HCT116 (cell line): ENCODE data around the gene ZNFX1. TPM values are rescaled to one million over a fixed set of nuclear protein-coding genes. Genes with fewer than 3 reads are reported as not detected.

ENCODE experiments used
- ATAC-seq: fragments of 200-7000 bp; cut with Tn5 transposase; 2 replicates; pipeline ENCODE4 v1.9.1; 2020; ENCODE audit warnings: mild to moderate bottlenecking, moderate library complexity
- BruUV-seq: library from RNA; stranded (reverse); fragments of 400-500 nt; replicated peaks from 2 replicates; lab custom pipeline; 2021; lab: Mats Ljungman, UMichigan
- CTCF ChIA-PET: fragments of 300-600 bp; sonication (Branson Sonifier 250); formaldehyde crosslinking; loops from one replicate; lab custom pipeline; 2021; ENCODE audit warnings: antibody characterized with exemption; lab: Charles Lee
- POLR2A ChIA-PET: fragments of 300-600, 350-600 bp; sonication (Branson Sonifier 250); formaldehyde crosslinking; loops from one replicate; lab custom pipeline; 2021; ENCODE audit warnings: antibody characterized with exemption; lab: Charles Lee
- RAD21 ChIA-PET, 2 experiments: fragments of 300-600 bp; sonication (Branson Sonifier 250); formaldehyde crosslinking; loops; one replicate each; lab custom pipeline; 2023; ENCODE audit warnings: low total read pairs in 2 of 2; ENCODE audit not compliant: uncharacterized antibody in 2 of 2, unreplicated experiment in 2 of 2, low non-redundant PET in 1 of 2; lab: Charles Lee
- DNase-seq: peaks from one replicate; pipeline ENCODE4 v3.0.0-alpha.2; 2010; ENCODE audit warnings: low read depth, low spot score
- H2AFZ ChIP-seq: fragments of 200-600 bp; shearing (Covaris generic), sonication (generic); 2 replicates; pipeline ENCODE4 v1.6.1; 2017; ENCODE audit warnings: low read depth, mixed run types, mixed read lengths, antibody characterized with exemption, low read length; ENCODE audit not compliant: poor library complexity, severe bottlenecking
- H3K27ac ChIP-seq: 2 replicates; pipeline ENCODE4 v1.5.1; 2012; ENCODE audit warnings: low read depth, low read length
- H3K27me3 ChIP-seq: fragments of 200-600 bp; sonication (generic); 2 replicates; pipeline ENCODE4 v1.6.1; 2016; ENCODE audit warnings: mixed run types, low read length, mixed read lengths; ENCODE audit not compliant: insufficient read depth
- H3K36me3 ChIP-seq, 2 experiments: fragments of 200-500 bp in 1 of 2; fragments of 200-600 bp in 1 of 2; sonication (Bioruptor generic) in 1 of 2; sonication (generic) in 1 of 2; 2 replicates each; pipeline versions ENCODE4 v1.5.1 to v1.6.1; 2014 to 2016; ENCODE audit warnings: low read length in 2 of 2, inconsistent platforms in 1 of 2, mixed read lengths in 1 of 2, mixed run types in 1 of 2; ENCODE audit not compliant: insufficient read depth in 2 of 2, control insufficient read depth in 1 of 2
- H3K4me1 ChIP-seq, 2 experiments: fragments of 200-600 bp in 1 of 2; sonication (generic) in 1 of 2; 2 replicates each; pipeline versions ENCODE4 v1.5.1 to v1.6.1; 2012 to 2017; ENCODE audit warnings: low read length in 2 of 2, inconsistent platforms in 1 of 2, mild to moderate bottlenecking in 1 of 2, mixed read lengths in 1 of 2, mixed run types in 1 of 2, moderate library complexity in 1 of 2; ENCODE audit not compliant: insufficient read depth in 2 of 2, control insufficient read depth in 1 of 2
- H3K4me2 ChIP-seq: fragments of 200-600 bp; sonication (generic); 2 replicates; pipeline ENCODE4 v1.6.1; 2017; ENCODE audit warnings: mixed run types, low read length, mixed read lengths
- H3K4me3 ChIP-seq, 2 experiments: fragments of 200-600 bp in 1 of 2; sonication (generic) in 1 of 2; replicated peaks in 1 of 2; 2 replicates each; pipeline ENCODE4 v1.5.1; 2011 to 2016; ENCODE audit warnings: low read length in 2 of 2, control low read depth in 1 of 2, low read depth in 1 of 2, mild to moderate bottlenecking in 1 of 2, mixed read lengths in 1 of 2, mixed run types in 1 of 2
- H3K79me2 ChIP-seq: fragments of 200-600 bp; sonication (generic); 2 replicates; pipeline ENCODE4 v1.6.1; 2017; ENCODE audit warnings: mild to moderate bottlenecking, mixed run types, low read length, moderate library complexity, mixed read lengths; ENCODE audit not compliant: insufficient read depth
- H3K9ac ChIP-seq: fragments of 200-600 bp; sonication (generic); 2 replicates; pipeline ENCODE4 v1.6.1; 2016; ENCODE audit warnings: low read length, mixed read lengths
- H3K9me2 ChIP-seq: fragments of 200-600 bp; sonication (generic), shearing (Covaris generic); 2 replicates; pipeline ENCODE4 v1.6.1; 2017; ENCODE audit warnings: mixed run types, mild to moderate bottlenecking, moderate library complexity; ENCODE audit not compliant: insufficient read depth
- H3K9me3 ChIP-seq, 2 experiments: fragments of 200-500 bp in 1 of 2; fragments of 200-600 bp in 1 of 2; sonication (Bioruptor generic) in 1 of 2; sonication (generic) in 1 of 2; 2 replicates each; pipeline ENCODE4 v1.6.1; 2014 to 2017; ENCODE audit warnings: low read length in 2 of 2, mixed read lengths in 2 of 2, inconsistent platforms in 1 of 2, low read depth in 1 of 2, mild to moderate bottlenecking in 1 of 2, mixed run types in 1 of 2, moderate library complexity in 1 of 2; ENCODE audit not compliant: control insufficient read depth in 1 of 2, insufficient read depth in 1 of 2
- H4K20me1 ChIP-seq: fragments of 200-600 bp; sonication (generic), shearing (Covaris generic); 2 replicates; pipeline ENCODE4 v1.6.1; 2017; ENCODE audit warnings: mixed run types, mild to moderate bottlenecking, moderate library complexity; ENCODE audit not compliant: insufficient read depth
- CBX3 ChIP-seq: IDR thresholded peaks from 2 replicates; pipeline ENCODE4 v1.6.1; 2012; ENCODE audit warnings: low read depth
- CEBPB ChIP-seq: IDR thresholded peaks from 2 replicates; pipeline ENCODE4 v1.6.1; 2012; ENCODE audit warnings: low read depth
- ELF1 ChIP-seq: IDR thresholded peaks from 2 replicates; pipeline ENCODE4 v1.6.1; 2012; ENCODE audit warnings: low read depth, borderline replicate concordance
- EZH2 ChIP-seq: fragments of 200-600 bp; sonication (generic); IDR thresholded peaks from 2 replicates; pipeline ENCODE4 v1.6.1; 2017; ENCODE audit warnings: antibody characterized with exemption, mixed run types
- EZH2phosphoT487 ChIP-seq: fragments of 200-600 bp; IDR thresholded peaks from 2 replicates; pipeline ENCODE4 v1.6.1; 2018; ENCODE audit warnings: antibody characterized with exemption, borderline replicate concordance
- FOSL1 ChIP-seq: IDR thresholded peaks from 2 replicates; pipeline ENCODE4 v1.6.1; 2012; ENCODE audit warnings: low read depth
- JUND ChIP-seq: IDR thresholded peaks from 2 replicates; pipeline ENCODE4 v1.6.1; 2012
- POLR2A ChIP-seq: IDR thresholded peaks from 2 replicates; pipeline ENCODE4 v1.7.0; 2011; ENCODE audit warnings: borderline replicate concordance; ENCODE audit not compliant: insufficient read depth, insufficient read length; ENCODE audit errors: extremely low read depth
- POLR2AphosphoS5 ChIP-seq: IDR thresholded peaks from 2 replicates; pipeline ENCODE4 v1.6.1; 2011; ENCODE audit warnings: mild to moderate bottlenecking, low read depth, low read length, moderate library complexity
- SP1 ChIP-seq: IDR thresholded peaks from 2 replicates; pipeline ENCODE4 v1.6.1; 2012; ENCODE audit warnings: low read depth
- SRF ChIP-seq: IDR thresholded peaks from 2 replicates; pipeline ENCODE4 v1.6.1; 2012; ENCODE audit warnings: low read depth
- YY1 ChIP-seq: IDR thresholded peaks from 2 replicates; pipeline ENCODE4 v1.6.1; 2011; ENCODE audit warnings: low read length, low read depth, moderate library complexity, mild to moderate bottlenecking; ENCODE audit not compliant: insufficient replicate concordance; ENCODE audit errors: extremely low read depth
- ZFX ChIP-seq: fragments of 450-650 bp; IDR thresholded peaks from 2 replicates; pipeline ENCODE4 v1.6.1; 2017
- intact Hi-C: fragments of 100-400 bp; cut with micrococcal nuclease; formaldehyde crosslinking; loops from 2 replicates; pipeline ENCODE4 v1.10.0; 2022
- total RNA-seq: library from RNA; stranded (reverse); gene quantifications from one replicate; pipeline ENCODE4 v1.2.1, GENCODE V29; 2021; ENCODE audit not compliant: unreplicated experiment
- TF ChIP-seq, protein P1 (sequence below): IDR thresholded peaks from 2 replicates; pipeline ENCODE4 v1.6.1; 2011; ENCODE audit warnings: mild to moderate bottlenecking, low read length, moderate library complexity; ENCODE audit not compliant: insufficient replicate concordance; ENCODE audit errors: extremely low read depth
- TF ChIP-seq, protein P2 (sequence below), 3 experiments: fragments of 200-600 bp in 1 of 3; sonication (generic) in 1 of 3; IDR thresholded peaks in 2 of 3; conservative IDR thresholded peaks in 1 of 3; 2 replicates each; pipeline ENCODE4 v1.5.1; 2012 to 2017; ENCODE audit warnings: low read depth in 2 of 3, low read length in 2 of 3, antibody characterized with exemption in 1 of 3, borderline replicate concordance in 1 of 3, control low read depth in 1 of 3, mild to moderate bottlenecking in 1 of 3, mixed read lengths in 1 of 3, mixed run types in 1 of 3, moderate library complexity in 1 of 3; ENCODE audit not compliant: insufficient read depth in 1 of 3

ZNFX1 gene
- total RNA-seq, 1 experiment from 2014 or later: 24.1 TPM

DNA sequence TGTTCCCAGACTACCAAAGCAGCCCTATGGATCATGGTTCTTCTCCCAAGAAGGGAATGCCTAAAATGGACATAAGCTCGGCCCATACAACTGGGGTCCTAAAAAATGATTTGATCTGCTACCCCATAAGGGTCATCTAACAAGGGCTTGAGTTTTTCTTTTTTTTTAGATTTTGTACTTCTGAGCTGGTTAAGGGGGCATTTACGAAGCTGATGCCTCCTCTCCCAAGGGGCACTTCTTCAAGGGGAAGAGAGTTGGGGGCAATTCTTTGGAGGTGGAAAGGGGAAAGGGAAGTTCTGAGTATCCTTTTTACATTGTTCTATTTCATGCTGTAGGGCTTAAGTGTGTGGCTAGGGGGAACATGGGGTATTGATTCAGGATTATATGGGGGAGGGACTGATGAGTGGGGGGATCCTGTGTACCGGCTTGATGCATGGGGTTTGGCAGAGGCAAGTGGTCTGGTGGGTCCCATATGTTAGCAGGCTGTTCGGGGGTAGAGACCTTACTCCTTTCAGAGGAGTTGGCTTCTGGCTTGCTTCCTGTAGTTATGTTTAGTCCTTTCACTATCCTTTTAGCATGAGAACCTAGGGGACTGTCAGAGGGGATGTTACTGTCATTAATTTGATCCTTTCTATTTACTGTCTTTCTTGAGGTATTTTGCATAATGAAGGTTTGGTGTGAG, 8.1 kb upstream of the ZNFX1 start:
- POLR2A ChIA-PET: interaction anchor here (3.2 kb wide), 1 partner anchor 8 kb away, joined by 15 read pairs; the partner anchor contains the start of gene ZNFX1

DNA sequence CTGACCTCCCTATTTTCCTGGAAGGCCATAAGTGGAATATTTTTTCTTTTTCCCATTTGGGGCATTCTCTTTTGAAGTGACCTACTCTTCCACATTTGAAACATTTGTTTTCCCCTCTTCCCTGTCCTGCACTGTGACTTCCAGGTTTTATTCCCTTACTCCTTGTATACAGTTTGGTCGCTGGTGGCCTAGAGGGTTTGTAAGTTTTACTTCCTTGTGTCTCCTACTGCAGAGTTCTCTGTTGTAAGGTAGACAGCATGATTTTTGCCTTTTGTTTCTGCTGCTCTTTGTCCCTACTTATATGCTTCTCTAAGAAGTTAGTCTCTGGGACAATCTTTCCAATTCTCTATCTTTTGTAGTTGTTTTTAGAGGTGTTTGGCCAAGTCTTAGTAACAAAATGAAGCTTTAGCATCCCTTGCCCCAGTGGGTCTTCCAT, 7.4 kb upstream of the ZNFX1 start:
- H3K27me3 ChIP-seq: no peaks in the 10 kb centered on the region
- CTCF ChIA-PET: no interaction called here
- intact Hi-C loops: no loop called here
- H3K9me2 ChIP-seq: no peaks in the 10 kb centered on the region
- H3K4me2 ChIP-seq: peak overlapping the region; percentile 12; the same call in 1 of the 2 replicates
- BruUV-seq: no TSS peak
- H3K36me3 ChIP-seq: peaks cover 87 to 90% of the 10 kb centered on the region in 2 experiments
- POLR2A ChIA-PET: no interaction called here
- no peak for ATAC-seq
- H2AFZ ChIP-seq: no peak overlapping the region
- H3K79me2 ChIP-seq: peaks cover 83% of the 10 kb centered on the region
- DNase-seq: no peak
- H3K27ac ChIP-seq: peak overlapping the region; percentile 10; the same call in 1 of the 2 replicates
- no peaks in the 10 kb centered on the region for H3K9me3 ChIP-seq
- RAD21 ChIA-PET: no interaction called here
- no peak for TF ChIP-seq FOSL1
- TF ChIP-seq SRF: no peak
- TF ChIP-seq POLR2AphosphoS5: no peak
- TF ChIP-seq, protein P1, sequence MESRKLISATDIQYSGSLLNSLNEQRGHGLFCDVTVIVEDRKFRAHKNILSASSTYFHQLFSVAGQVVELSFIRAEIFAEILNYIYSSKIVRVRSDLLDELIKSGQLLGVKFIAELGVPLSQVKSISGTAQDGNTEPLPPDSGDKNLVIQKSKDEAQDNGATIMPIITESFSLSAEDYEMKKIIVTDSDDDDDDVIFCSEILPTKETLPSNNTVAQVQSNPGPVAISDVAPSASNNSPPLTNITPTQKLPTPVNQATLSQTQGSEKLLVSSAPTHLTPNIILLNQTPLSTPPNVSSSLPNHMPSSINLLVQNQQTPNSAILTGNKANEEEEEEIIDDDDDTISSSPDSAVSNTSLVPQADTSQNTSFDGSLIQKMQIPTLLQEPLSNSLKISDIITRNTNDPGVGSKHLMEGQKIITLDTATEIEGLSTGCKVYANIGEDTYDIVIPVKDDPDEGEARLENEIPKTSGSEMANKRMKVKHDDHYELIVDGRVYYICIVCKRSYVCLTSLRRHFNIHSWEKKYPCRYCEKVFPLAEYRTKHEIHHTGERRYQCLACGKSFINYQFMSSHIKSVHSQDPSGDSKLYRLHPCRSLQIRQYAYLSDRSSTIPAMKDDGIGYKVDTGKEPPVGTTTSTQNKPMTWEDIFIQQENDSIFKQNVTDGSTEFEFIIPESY: no peak
- TF ChIP-seq EZH2phosphoT487: no peak
- TF ChIP-seq CEBPB: no peak
- TF ChIP-seq SP1: no peak
- TF ChIP-seq CBX3: no peak
- TF ChIP-seq EZH2: no peak
- no peak for TF ChIP-seq YY1
- TF ChIP-seq ELF1: no peak
- TF ChIP-seq, protein P2, sequence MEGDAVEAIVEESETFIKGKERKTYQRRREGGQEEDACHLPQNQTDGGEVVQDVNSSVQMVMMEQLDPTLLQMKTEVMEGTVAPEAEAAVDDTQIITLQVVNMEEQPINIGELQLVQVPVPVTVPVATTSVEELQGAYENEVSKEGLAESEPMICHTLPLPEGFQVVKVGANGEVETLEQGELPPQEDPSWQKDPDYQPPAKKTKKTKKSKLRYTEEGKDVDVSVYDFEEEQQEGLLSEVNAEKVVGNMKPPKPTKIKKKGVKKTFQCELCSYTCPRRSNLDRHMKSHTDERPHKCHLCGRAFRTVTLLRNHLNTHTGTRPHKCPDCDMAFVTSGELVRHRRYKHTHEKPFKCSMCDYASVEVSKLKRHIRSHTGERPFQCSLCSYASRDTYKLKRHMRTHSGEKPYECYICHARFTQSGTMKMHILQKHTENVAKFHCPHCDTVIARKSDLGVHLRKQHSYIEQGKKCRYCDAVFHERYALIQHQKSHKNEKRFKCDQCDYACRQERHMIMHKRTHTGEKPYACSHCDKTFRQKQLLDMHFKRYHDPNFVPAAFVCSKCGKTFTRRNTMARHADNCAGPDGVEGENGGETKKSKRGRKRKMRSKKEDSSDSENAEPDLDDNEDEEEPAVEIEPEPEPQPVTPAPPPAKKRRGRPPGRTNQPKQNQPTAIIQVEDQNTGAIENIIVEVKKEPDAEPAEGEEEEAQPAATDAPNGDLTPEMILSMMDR (IDR thresholded peaks at IDR 0.05 in 2 of 3, conservative IDR thresholded peaks at IDR 0.05 in 1 of 3; ENCODE audit: borderline replicate concordance in 1 of 3, insufficient read depth in 1 of 3, low read depth in 2 of 3, low read length in 2 of 3): no peak
- TF ChIP-seq ZFX: no peak
- no peak for TF ChIP-seq JUND
- no peak overlapping the region for H3K4me3 ChIP-seq
- H3K4me1 ChIP-seq: peaks cover 44 to 84% of the 10 kb centered on the region in 2 experiments
- H3K9ac ChIP-seq: no peak overlapping the region
- peaks cover 92% of the 10 kb centered on the region for H4K20me1 ChIP-seq

More for the DNA sequence above, 8.1 kb upstream of the ZNFX1 start:
- CTCF ChIA-PET: no interaction called here
- Histone ChIP-seq H3K4me2 (peak overlapping the region; percentile 12; the same call in 1 of the 2 replicates), H3K27me3 (no peaks in the 10 kb centered on the region), H3K36me3 (peaks cover 81 to 83% of the 10 kb centered on the region in 2 experiments), H3K4me3 (no peak overlapping the region), H4K20me1 (peaks cover 91% of the 10 kb centered on the region), H2AFZ (no peak overlapping the region), H3K9ac (no peak overlapping the region), H3K79me2 (peaks cover 76% of the 10 kb centered on the region), H3K9me2 (no peaks in the 10 kb centered on the region), H3K9me3 (no peaks in the 10 kb centered on the region), H3K27ac (no peak overlapping the region; the same call in 1 of the 2 replicates), H3K4me1 (peaks cover 37 to 77% of the 10 kb centered on the region in 2 experiments)
- DNase-seq: no peak
- intact Hi-C loops: no loop called here
- RAD21 ChIA-PET: no interaction called here
- no peak for ATAC-seq
- BruUV-seq: no TSS peak
- no peak for TF ChIP-seq POLR2A
- TF ChIP-seq, all 23 proteins: peak for 0
